Heart left ventricle (tissue), 16 donors: Measurements from ENCODE around the gene LAMA1. TPM values are rescaled to one million over a fixed set of nuclear protein-coding genes. Genes with fewer than 3 reads are reported as not detected.

Source experiments
- ATAC-seq, 4 donors: fragments of 200-7000 bp; cut with Tn5 transposase; one replicate each; pipeline ENCODE4 v1.9.1; 2020 to 2022; ENCODE audit warnings: moderate library complexity in 4 of 4, mild to moderate bottlenecking in 3 of 4, moderate number of reproducible peaks in 1 of 4
- DNase-seq, 5 donors: peaks; one replicate each; pipeline ENCODE4 v3.0.0-alpha.2; 2020
- H3K27ac ChIP-seq, 12 donors: fragments of 200-600 bp; sonication (generic) in 4 of 12; one replicate each; pipeline versions ENCODE4 v1.5.0 to v1.8.0; 2016 to 2022; ENCODE audit warnings: mild to moderate bottlenecking in 2 of 12
- H3K27me3 ChIP-seq, 9 donors: fragments of 200-600 bp; sonication (generic) in 2 of 9; one replicate each; pipeline versions ENCODE4 v1.5.1 to v1.8.0; 2016 to 2022; ENCODE audit warnings: mild to moderate bottlenecking in 3 of 9
- H3K36me3 ChIP-seq, 9 donors: fragments of 200-600 bp; sonication (generic) in 2 of 9; one replicate each; pipeline versions ENCODE4 v1.5.0 to v1.8.0; 2018 to 2022; ENCODE audit warnings: mild to moderate bottlenecking in 2 of 9
- H3K4me1 ChIP-seq, 12 donors: fragments of 200-600 bp; sonication (generic) in 4 of 12; one replicate each; pipeline versions ENCODE4 v1.5.0 to v1.8.0; 2016 to 2022; ENCODE audit warnings: mild to moderate bottlenecking in 3 of 12
- H3K4me3 ChIP-seq, 12 donors: fragments of 200-600 bp; sonication (generic) in 4 of 12; one replicate each; pipeline versions ENCODE4 v1.5.0 to v1.8.0; 2017 to 2022; ENCODE audit warnings: mild to moderate bottlenecking in 9 of 12, moderate library complexity in 4 of 12
- H3K9me3 ChIP-seq, 12 donors: fragments of 200-600 bp; sonication (generic) in 4 of 12; one replicate each; pipeline versions ENCODE4 v1.5.0 to v1.8.0; 2016 to 2022; ENCODE audit warnings: mild to moderate bottlenecking in 1 of 12
- CTCF ChIP-seq, 12 donors: fragments of 200-600 bp; sonication (generic) in 4 of 12; IDR thresholded peaks; one replicate each; pipeline versions ENCODE4 v1.5.0 to v1.8.0; 2018 to 2022; ENCODE audit warnings: antibody characterized with exemption in 12 of 12, mild to moderate bottlenecking in 5 of 12
- POLR2A ChIP-seq, 2 donors: fragments of 450-650 bp; IDR thresholded peaks; one replicate each; pipeline ENCODE4 v1.6.1; 2017; ENCODE audit warnings: antibody characterized with exemption in 2 of 2, mild to moderate bottlenecking in 2 of 2, moderate library complexity in 2 of 2
- WGBS, 4 donors: extraction: QIAGEN DNeasy Blood & Tissue Kit in 2 of 4; methylation state at CpG; one replicate each; pipeline versions ENCODE4 v1.1.5 to v1.1.7; 2013 to 2018; 5-methylcytosine and 5-hydroxymethylcytosine counted together
- intact Hi-C, 10 donors: fragments of 100-400 bp; cut with DNase I; formaldehyde crosslinking; loops; one replicate each; pipeline versions ENCODE4 v1.11.1 to v1.14.2; 2022
- polyA plus RNA-seq, 2 donors: library from polyadenylated mRNA; stranded (reverse); fragments of 200-250 nt; gene quantifications; one replicate each; pipeline ENCODE4 v1.2.3, GENCODE V29; 2013
- total RNA-seq, 9 donors: library from RNA; depleted of rRNA in 2 of 9; stranded (reverse); fragments of >200 nt in 2 of 9; fragmentation: NEBNext Ultra II Directional in 3 of 9; extraction: Animal tissue kit (Norgen Biotek cat#: 25700) in 3 of 9; gene quantifications; one replicate each; pipeline versions ENCODE4 v1.1.0 to v1.2.4, GENCODE V29; 2016 to 2023
- donor health status: ischemic (EF 13 %, LVEDD 7.1; RV severe dilation, severe dysfunction).
- donor health status: healthy with polysubstance abuse.
- donor health status: DM: no; HTN: yes; CAD: no.
- donor health status: DM: no; HTN: no; CAD: no.
- donor health status: ischemic (EF 25% LVEDD 6.9; RV normal size, moderate dysfunction).
- donor health status: ischemic (EF 25% LVEDD 5.7; RV mildly dilated, moderate dysfunction).
- donor health status: healthy.
- donor health status: DM: yes; HTN: yes; CAD: no.
- donor health status: ischemic (EF 35%, LVEDD 5.7; RV mildly dilated, moderate dysfunction).
- donor health status: nonischemic (EF 11% LVEDD 7.7; RV severe dilation, severe dysfunction).
- donor health status: DM: yes; HTN: yes; CAD: no.
- donor health status: PGD.
- donor health status: ischemic (EF 29% LVEDD 5.4; RV normal size, mild dysfunction).
- donor health status: nonischemic (EF 23%, LVEDD 6.1; RV moderate dilation, normal function).

The LAMA1 gene
- total and polyA plus RNA-seq, 11 donors = 0.04 to 1.7 (median 0.28) TPM

- peaks cover 0 to 3% (median 0%) of the 10 kb centered on the region in 9 donors for H3K27me3 ChIP-seq
- DNase-seq (no peak), ATAC-seq (no peak)
- 53 to 59% (median 55%) methylated on average over 7 of the region's 7 CpGs for WGBS, 4 donors
- H3K27ac ChIP-seq = no peak overlapping the region
- no peak overlapping the region for H3K4me3 ChIP-seq
- no peaks in the 10 kb centered on the region for H3K4me1 ChIP-seq
- TF ChIP-seq POLR2A (IDR thresholded peaks at IDR 0.05) = no peak
- no peak for TF ChIP-seq CTCF (IDR thresholded peaks at IDR 0.05)
- intact Hi-C loops = no loop called here
- H3K36me3 ChIP-seq = no peaks in the 10 kb centered on the region
- H3K9me3 ChIP-seq = no peaks in the 10 kb centered on the region
These were observed 20.8 kb downstream of the LAMA1 start for GRCh38 chr18:7096838-7097237.

- no peak overlapping the region for H3K27ac ChIP-seq
- DNase-seq (no peak), ATAC-seq (no peak)
- H3K36me3 ChIP-seq = no peaks in the 10 kb centered on the region
- no peak overlapping the region for H3K4me3 ChIP-seq
- H3K4me1 ChIP-seq = no peaks in the 10 kb centered on the region
- no peak for TF ChIP-seq POLR2A (IDR thresholded peaks at IDR 0.05)
- TF ChIP-seq CTCF (IDR thresholded peaks at IDR 0.05) = no peak
- no peaks in the 10 kb centered on the region for H3K9me3 ChIP-seq
- intact Hi-C loops = no loop called here
- H3K27me3 ChIP-seq = peaks cover 0 to 5% (median 0%) of the 10 kb centered on the region in 9 donors
These were observed 23.2 kb downstream of the LAMA1 start for GRCh38 chr18:7094427-7094826.

- DNase-seq = no peak
- intact Hi-C loops = no loop called here
- no peaks in the 10 kb centered on the region for H3K4me1 ChIP-seq
- ATAC-seq = no peak
- H3K36me3 ChIP-seq = no peaks in the 10 kb centered on the region
- 36 to 60% (median 45%) methylated on average over 2 of the region's 2 CpGs for WGBS, 4 donors
- H3K27me3 ChIP-seq = peaks cover 0 to 16% (median 0%) of the 10 kb centered on the region in 9 donors
- no peak overlapping the region for H3K4me3 ChIP-seq
- TF ChIP-seq CTCF (IDR thresholded peaks at IDR 0.05) = no peak
- TF ChIP-seq POLR2A (IDR thresholded peaks at IDR 0.05) = no peak
- no peaks in the 10 kb centered on the region for H3K9me3 ChIP-seq
- H3K27ac ChIP-seq = no peak overlapping the region
These were observed 26.8 kb downstream of the LAMA1 start for GRCh38 chr18:7090771-7091170.

GRCh38 chr18:7089369-7089768 is 28.2 kb downstream of the LAMA1 start:
- no peak for DNase-seq
- intact Hi-C loops = no loop called here
- WGBS, 4 donors = 66 to 77% (median 69%) methylated on average over 8 of the region's 8 CpGs
- TF ChIP-seq CTCF (IDR thresholded peaks at IDR 0.05) = no peak
- no peak for TF ChIP-seq POLR2A (IDR thresholded peaks at IDR 0.05)
- Histone ChIP-seq H3K27me3 (peaks cover 0 to 16% (median 0%) of the 10 kb centered on the region in 9 donors), H3K4me3 (no peak overlapping the region), H3K9me3 (no peaks in the 10 kb centered on the region), H3K36me3 (no peaks in the 10 kb centered on the region), H3K4me1 (no peaks in the 10 kb centered on the region), H3K27ac (no peak overlapping the region)
- ATAC-seq = no peak
